SU-DHL-6 (cell line): ENCODE measurements around the gene RBM3.

Source experiments
- EZH2phosphoT487 ChIP-seq: fragments of 200-600 bp; sonication (generic), shearing (Covaris generic); conservative IDR thresholded peaks from 2 replicates; pipeline ENCODE4 v1.6.1; 2018; ENCODE audit warnings: mild to moderate bottlenecking, antibody characterized with exemption, low read length, moderate library complexity, mixed read lengths
- TF ChIP-seq, protein P1 (sequence below): fragments of 200-600 bp; sonication (generic); IDR thresholded peaks from one replicate; pipeline ENCODE4 v1.5.1; 2017; ENCODE audit warnings: antibody characterized with exemption, mild to moderate bottlenecking, low read length, moderate library complexity; ENCODE audit not compliant: insufficient read depth, poor library complexity, severe bottlenecking

DNA sequence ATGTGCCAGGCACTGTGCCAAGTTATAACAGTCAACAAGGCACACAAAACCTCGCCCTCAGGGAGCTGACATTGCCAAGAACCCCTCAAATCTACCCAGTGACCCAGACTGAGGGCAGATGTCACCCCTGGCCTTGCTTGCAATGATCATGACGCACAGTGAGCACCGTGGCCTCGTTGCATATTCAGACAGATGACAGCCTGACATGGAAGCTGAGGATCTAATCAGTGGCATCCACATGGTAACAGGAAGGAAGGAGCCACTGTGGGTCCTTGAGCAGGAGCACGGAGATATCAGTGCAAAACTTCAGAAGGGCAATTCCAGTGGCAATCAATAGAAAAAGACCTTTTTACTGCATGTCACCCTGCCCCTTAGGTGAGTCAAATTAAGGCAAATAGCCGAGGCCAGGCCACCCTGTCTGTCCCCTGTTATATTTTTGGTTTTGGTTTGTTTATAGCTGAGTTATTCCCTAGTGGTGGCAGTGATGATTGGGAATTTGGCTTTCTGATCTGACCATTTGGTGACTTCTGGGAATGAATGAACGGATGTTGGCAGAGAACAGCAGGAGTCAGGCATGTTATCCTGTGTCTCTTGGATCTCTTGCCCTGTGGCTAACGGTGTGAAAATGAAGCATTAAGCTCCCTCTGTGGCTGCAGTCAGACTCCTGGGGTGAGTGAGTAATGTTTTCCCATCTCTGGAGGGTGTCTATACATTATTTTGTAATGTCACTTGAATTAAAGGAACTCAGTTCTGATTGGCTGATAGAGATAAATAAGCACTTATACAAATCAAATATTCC, 43.5 kb downstream of the RBM3 start:
- TF ChIP-seq, protein P1, sequence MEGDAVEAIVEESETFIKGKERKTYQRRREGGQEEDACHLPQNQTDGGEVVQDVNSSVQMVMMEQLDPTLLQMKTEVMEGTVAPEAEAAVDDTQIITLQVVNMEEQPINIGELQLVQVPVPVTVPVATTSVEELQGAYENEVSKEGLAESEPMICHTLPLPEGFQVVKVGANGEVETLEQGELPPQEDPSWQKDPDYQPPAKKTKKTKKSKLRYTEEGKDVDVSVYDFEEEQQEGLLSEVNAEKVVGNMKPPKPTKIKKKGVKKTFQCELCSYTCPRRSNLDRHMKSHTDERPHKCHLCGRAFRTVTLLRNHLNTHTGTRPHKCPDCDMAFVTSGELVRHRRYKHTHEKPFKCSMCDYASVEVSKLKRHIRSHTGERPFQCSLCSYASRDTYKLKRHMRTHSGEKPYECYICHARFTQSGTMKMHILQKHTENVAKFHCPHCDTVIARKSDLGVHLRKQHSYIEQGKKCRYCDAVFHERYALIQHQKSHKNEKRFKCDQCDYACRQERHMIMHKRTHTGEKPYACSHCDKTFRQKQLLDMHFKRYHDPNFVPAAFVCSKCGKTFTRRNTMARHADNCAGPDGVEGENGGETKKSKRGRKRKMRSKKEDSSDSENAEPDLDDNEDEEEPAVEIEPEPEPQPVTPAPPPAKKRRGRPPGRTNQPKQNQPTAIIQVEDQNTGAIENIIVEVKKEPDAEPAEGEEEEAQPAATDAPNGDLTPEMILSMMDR, result no peak
- no peak for TF ChIP-seq EZH2phosphoT487
